AG04450 (cell line): ENCODE results near the gene MPRIP. TPM values are rescaled to one million over a fixed set of nuclear protein-coding genes. Genes with fewer than 3 reads are reported as not detected.

Source experiments
- CTCF ChIA-PET: fragments of 300-600, 350-600 bp; formaldehyde crosslinking; extraction: SDS; loops from one replicate; lab custom pipeline; 2022; ENCODE audit warnings: antibody characterized with exemption, inconsistent platforms; lab: Charles Lee
- POLR2A ChIA-PET: fragments of 350-600 bp; formaldehyde crosslinking; extraction: SDS; loops from one replicate; lab custom pipeline; 2021; ENCODE audit warnings: antibody characterized with exemption, inconsistent platforms; lab: Yijun Ruan, JAX
- DNase-seq: peaks from one replicate; pipeline ENCODE4 v3.0.0-alpha.2; 2011; ENCODE audit warnings: low read depth, low spot score
- H3K27ac ChIP-seq: one replicate; pipeline ENCODE4 v1.5.1; 2012; ENCODE audit warnings: low read depth, low read length, control low read depth
- H3K27me3 ChIP-seq: one replicate; pipeline ENCODE4 v1.6.0; 2012; ENCODE audit warnings: low read length; ENCODE audit not compliant: control insufficient read depth, insufficient read depth
- H3K4me3 ChIP-seq: 2 replicates; pipeline ENCODE4 v1.5.1; 2011; ENCODE audit warnings: mild to moderate bottlenecking, low read depth, low read length, control low read depth
- H3K9me3 ChIP-seq: 2 replicates; pipeline ENCODE4 v1.5.1; 2012; ENCODE audit warnings: low read length; ENCODE audit not compliant: control insufficient read depth, insufficient read depth
- CTCF ChIP-seq: IDR thresholded peaks from 2 replicates; pipeline ENCODE4 v1.5.1; 2011; ENCODE audit warnings: low read depth, low read length, control low read depth, inconsistent platforms
- polyA plus RNA-seq: library from polyadenylated mRNA; depleted of rRNA; stranded (reverse); fragments of >200 nt; gene quantifications from 2 replicates; pipeline ENCODE4 v1.2.3, GENCODE V29; 2011

MPRIP gene
- polyA plus RNA-seq, 1 experiment = 95.0 TPM

- H3K27me3 ChIP-seq = no peaks in the 10 kb centered on the region
- no peak overlapping the region for H3K27ac ChIP-seq
- no peak overlapping the region for H3K4me3 ChIP-seq
- ChIA-PET POLR2A (no interaction called here), CTCF (interaction anchor here (1.5 kb wide), 1 partner anchor 172 kb away, joined by 4 read pairs; no protein-coding TSS in a partner anchor)
- no peaks in the 10 kb centered on the region for H3K9me3 ChIP-seq
- no peak for DNase-seq
- no peak for TF ChIP-seq CTCF
Measured at GRCh38 chr17:17172990-17173389, 130.7 kb downstream of the MPRIP start.

- Histone ChIP-seq H3K27ac (no peak overlapping the region), H3K9me3 (no peaks in the 10 kb centered on the region), H3K27me3 (no peaks in the 10 kb centered on the region), H3K4me3 (no peak overlapping the region)
- no peak for TF ChIP-seq CTCF
- POLR2A ChIA-PET = no interaction called here
- CTCF ChIA-PET = no interaction called here
- DNase-seq = no peak
Measured at GRCh38 chr17:17173921-17174320, 131.7 kb downstream of the MPRIP start.

GRCh38 chr17:17175340-17175739 is 133.1 kb downstream of the MPRIP start:
- H3K4me3 ChIP-seq = no peak overlapping the region
- no peak for DNase-seq

GRCh38 chr17:17175917-17176316 is 133.7 kb downstream of the MPRIP start:
- CTCF ChIA-PET = no interaction called here
- POLR2A ChIA-PET = no interaction called here

More at GRCh38 chr17:17175340-17175739, 133.1 kb downstream of the MPRIP start:
- ChIA-PET POLR2A (no interaction called here), CTCF (no interaction called here)
- no peak for TF ChIP-seq CTCF
- Histone ChIP-seq H3K27me3 (no peaks in the 10 kb centered on the region), H3K27ac (no peak overlapping the region), H3K9me3 (no peaks in the 10 kb centered on the region; the same call in 1 of the 2 replicates)

GRCh38 chr17:17176341-17176740 is 134.1 kb downstream of the MPRIP start:
- no peak overlapping the region for H3K27ac ChIP-seq
- TF ChIP-seq CTCF = no peak
- H3K4me3 ChIP-seq = no peak overlapping the region
- POLR2A ChIA-PET = no interaction called here
- no peaks in the 10 kb centered on the region; the same call in 1 of the 2 replicates for H3K9me3 ChIP-seq
- H3K27me3 ChIP-seq = no peaks in the 10 kb centered on the region
- CTCF ChIA-PET = no interaction called here
- no peak for DNase-seq

More at GRCh38 chr17:17175917-17176316, 133.7 kb downstream of the MPRIP start:
- Histone ChIP-seq H3K9me3 (no peaks in the 10 kb centered on the region; the same call in 1 of the 2 replicates), H3K27me3 (no peaks in the 10 kb centered on the region), H3K27ac (no peak overlapping the region), H3K4me3 (no peak overlapping the region)
- no peak for DNase-seq
- no peak for TF ChIP-seq CTCF
